ENCODE results near the gene TSPAN3. TPM values are rescaled to one million over a fixed set of nuclear protein-coding genes. Genes with fewer than 3 reads are reported as not detected.
A peak's percentile ranks its signal among the peaks of the same experiment; 100 is the strongest.

TSPAN3 gene
- total RNA-seq, 4 donors from 2014 or later = 34.0 to 115 (median 93.0) TPM

DNA sequence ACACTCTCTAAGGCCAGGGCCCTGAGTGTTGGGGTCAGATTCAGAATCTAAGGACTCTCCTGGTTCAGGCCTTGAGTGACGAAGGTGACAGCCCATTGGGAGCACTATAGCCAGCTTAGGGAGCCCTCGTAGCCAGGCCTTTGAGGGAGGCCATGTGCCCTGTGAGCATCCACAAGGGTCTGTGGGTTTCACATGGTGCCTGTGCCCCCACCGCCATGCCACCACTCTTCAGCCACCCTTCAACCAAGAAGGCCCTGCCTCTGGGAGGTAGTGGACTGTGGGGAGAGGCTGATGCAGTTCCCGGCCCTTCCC is 37.5 kb downstream of the TSPAN3 start:
- 93% methylated on average over 3 of the region's 4 CpGs for WGBS
- TF ChIP-seq POLR2AphosphoS5 (IDR thresholded peaks at IDR 0.05) = no peak
- TF ChIP-seq POLR2A (IDR thresholded peaks at IDR 0.05) = no peak
- TF ChIP-seq, protein P1, sequence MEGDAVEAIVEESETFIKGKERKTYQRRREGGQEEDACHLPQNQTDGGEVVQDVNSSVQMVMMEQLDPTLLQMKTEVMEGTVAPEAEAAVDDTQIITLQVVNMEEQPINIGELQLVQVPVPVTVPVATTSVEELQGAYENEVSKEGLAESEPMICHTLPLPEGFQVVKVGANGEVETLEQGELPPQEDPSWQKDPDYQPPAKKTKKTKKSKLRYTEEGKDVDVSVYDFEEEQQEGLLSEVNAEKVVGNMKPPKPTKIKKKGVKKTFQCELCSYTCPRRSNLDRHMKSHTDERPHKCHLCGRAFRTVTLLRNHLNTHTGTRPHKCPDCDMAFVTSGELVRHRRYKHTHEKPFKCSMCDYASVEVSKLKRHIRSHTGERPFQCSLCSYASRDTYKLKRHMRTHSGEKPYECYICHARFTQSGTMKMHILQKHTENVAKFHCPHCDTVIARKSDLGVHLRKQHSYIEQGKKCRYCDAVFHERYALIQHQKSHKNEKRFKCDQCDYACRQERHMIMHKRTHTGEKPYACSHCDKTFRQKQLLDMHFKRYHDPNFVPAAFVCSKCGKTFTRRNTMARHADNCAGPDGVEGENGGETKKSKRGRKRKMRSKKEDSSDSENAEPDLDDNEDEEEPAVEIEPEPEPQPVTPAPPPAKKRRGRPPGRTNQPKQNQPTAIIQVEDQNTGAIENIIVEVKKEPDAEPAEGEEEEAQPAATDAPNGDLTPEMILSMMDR (IDR thresholded peaks at IDR 0.05) = no peak
- no peak for TF ChIP-seq EP300 (IDR thresholded peaks at IDR 0.05)
- H3K4me3 ChIP-seq = no peak overlapping the region
- no peaks in the 10 kb centered on the region for H3K27me3 ChIP-seq
- H3K9me3 ChIP-seq = no peaks in the 10 kb centered on the region
- no peak for DNase-seq (ENCODE audit: low spot score in 2 of 2)
- H3K4me1 ChIP-seq = peaks cover 27% of the 10 kb centered on the region
- H3K36me3 ChIP-seq = no peaks in the 10 kb centered on the region
- H3K27ac ChIP-seq = no peak overlapping the region

DNA sequence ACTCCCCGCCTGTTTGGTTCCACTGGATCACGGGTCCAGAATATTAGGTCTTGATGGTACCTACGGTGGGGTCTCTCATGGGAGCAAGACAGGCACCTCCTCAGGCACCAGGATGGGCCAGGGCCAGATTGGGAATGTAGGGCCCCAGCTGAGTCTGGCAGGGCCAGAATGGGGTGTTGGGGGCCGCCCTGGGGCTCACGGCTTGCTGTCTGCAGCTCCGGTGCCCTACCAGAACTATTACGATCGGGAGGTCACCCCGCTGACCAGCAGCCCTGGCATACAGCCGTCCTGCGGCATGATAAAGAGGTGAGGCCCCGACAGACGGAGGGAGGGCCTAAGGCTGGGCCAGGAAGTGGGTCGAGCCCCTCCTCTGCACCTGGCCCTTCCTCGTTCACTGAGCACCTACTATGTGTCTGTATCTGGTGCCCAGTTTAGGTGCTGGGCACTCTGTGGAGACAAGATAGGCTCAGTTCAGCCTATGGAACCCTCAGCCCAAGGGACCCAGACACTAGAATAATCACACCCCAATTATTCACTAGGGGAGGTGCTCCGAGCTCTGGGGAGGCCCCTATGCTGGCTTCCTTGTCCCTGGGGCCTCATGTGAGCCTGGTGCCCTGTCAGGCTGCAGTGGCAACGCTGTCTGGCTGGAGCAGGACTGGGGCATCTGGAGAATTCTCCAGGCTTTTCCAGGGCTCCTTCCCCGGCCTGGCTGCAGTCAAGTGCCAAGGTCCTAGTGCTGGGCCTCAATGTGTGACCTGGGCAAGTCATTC is 38.1 kb downstream of the TSPAN3 start:
- no peaks in the 10 kb centered on the region for H3K36me3 ChIP-seq
- peaks cover 27% of the 10 kb centered on the region for H3K4me1 ChIP-seq
- H3K9me3 ChIP-seq = no peaks in the 10 kb centered on the region
- TF ChIP-seq, protein P1 (IDR thresholded peaks at IDR 0.05) = no peak
- TF ChIP-seq POLR2A (IDR thresholded peaks at IDR 0.05) (no peak), EP300 (IDR thresholded peaks at IDR 0.05) (no peak), POLR2AphosphoS5 (IDR thresholded peaks at IDR 0.05) (no peak)
- no peak overlapping the region for H3K27ac ChIP-seq
- no peaks in the 10 kb centered on the region for H3K27me3 ChIP-seq
- WGBS = 95% methylated on average over 4 of the region's 18 CpGs
- no peak overlapping the region for H3K4me3 ChIP-seq
- no peak for DNase-seq (ENCODE audit: low spot score in 2 of 2)

DNA sequence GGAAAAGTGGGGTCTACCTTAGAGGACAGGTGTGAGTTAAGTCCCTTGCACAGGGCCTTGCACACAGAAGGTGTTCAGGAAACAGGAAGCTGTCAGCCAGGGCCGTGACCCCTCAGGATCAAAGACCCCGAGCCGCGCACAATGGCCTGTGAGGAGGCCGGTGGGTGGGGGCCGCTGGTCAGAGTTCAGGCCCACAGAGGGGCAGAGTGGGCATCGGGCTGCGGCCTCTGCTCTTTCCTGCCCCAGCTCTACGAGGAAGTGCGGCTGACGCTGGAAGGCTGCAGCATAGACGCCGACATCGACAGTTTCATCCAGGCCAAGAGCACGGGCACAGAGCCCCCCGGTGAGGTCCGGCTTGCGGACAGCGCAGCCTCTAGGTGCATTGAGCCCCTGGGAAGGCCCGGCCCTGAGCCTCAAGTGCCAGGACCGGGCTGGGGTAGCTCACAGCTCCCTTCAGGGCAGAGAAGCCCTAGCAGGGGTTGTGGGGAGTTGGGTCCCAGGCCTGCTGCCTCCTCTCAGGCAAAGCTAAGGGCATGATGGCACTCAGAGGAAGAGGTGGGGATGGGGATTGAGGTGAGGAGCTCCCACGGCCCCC is 38.8 kb downstream of the TSPAN3 start:
- 85% methylated on average over 4 of the region's 22 CpGs for WGBS
- TF ChIP-seq, protein P1 (IDR thresholded peaks at IDR 0.05) = no peak
- TF ChIP-seq POLR2AphosphoS5 (IDR thresholded peaks at IDR 0.05) = no peak
- no peak for TF ChIP-seq POLR2A (IDR thresholded peaks at IDR 0.05)
- no peak for TF ChIP-seq EP300 (IDR thresholded peaks at IDR 0.05)
- Histone ChIP-seq H3K4me1 (peaks cover 27% of the 10 kb centered on the region), H3K27me3 (no peaks in the 10 kb centered on the region), H3K4me3 (no peak overlapping the region), H3K36me3 (no peaks in the 10 kb centered on the region), H3K27ac (no peak overlapping the region), H3K9me3 (no peaks in the 10 kb centered on the region)
- peak; percentile 56 to 67 for DNase-seq (ENCODE audit: low spot score in 2 of 2)

DNA sequence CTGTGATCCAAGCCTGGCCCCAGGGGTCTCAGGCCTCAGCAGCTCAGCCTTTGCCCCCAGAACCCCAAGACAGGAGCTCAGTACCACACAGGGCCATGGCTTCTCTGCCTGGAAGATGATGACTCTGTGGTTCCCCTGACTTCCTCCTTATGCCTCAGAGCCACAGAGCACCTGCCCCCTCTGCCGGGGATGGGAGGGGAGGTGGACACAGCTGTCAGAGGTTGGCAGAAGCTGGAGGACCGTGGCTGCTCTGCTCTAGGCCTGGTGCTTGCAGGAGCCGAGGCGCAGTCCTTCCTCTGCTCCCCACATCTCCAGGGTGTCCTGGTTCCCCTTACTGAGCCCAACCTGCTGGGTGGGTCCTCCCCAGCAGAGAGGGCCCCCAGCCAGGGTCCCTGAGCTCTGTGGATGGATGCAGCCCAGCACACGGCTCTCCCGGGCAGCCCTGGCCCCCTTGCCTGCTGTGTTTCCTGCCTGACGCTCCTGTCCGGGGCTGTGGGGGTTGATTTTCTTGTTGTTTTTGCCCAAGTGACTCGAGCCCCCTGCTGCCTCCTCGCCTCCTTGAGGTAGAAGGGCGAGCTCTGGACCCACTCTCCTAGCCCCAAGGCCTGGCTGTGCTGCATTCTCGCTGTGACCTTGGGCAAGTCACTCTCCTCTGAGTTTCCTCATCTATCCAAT is 39.4 kb downstream of the TSPAN3 start:
- TF ChIP-seq POLR2AphosphoS5 (IDR thresholded peaks at IDR 0.05) = no peak
- no peak for TF ChIP-seq EP300 (IDR thresholded peaks at IDR 0.05)
- TF ChIP-seq, protein P1 (IDR thresholded peaks at IDR 0.05) = no peak
- TF ChIP-seq POLR2A (IDR thresholded peaks at IDR 0.05) = no peak
- H3K27ac ChIP-seq = no peak overlapping the region
- DNase-seq (ENCODE audit: low spot score in 2 of 2) = peak; percentile 50 to 74
- no peak overlapping the region for H3K4me3 ChIP-seq
- WGBS = 80% methylated on average over 10 of the region's 12 CpGs
- H3K27me3 ChIP-seq = no peaks in the 10 kb centered on the region
- H3K4me1 ChIP-seq = peaks cover 27% of the 10 kb centered on the region
- H3K9me3 ChIP-seq = no peaks in the 10 kb centered on the region
- no peaks in the 10 kb centered on the region for H3K36me3 ChIP-seq

DNA sequence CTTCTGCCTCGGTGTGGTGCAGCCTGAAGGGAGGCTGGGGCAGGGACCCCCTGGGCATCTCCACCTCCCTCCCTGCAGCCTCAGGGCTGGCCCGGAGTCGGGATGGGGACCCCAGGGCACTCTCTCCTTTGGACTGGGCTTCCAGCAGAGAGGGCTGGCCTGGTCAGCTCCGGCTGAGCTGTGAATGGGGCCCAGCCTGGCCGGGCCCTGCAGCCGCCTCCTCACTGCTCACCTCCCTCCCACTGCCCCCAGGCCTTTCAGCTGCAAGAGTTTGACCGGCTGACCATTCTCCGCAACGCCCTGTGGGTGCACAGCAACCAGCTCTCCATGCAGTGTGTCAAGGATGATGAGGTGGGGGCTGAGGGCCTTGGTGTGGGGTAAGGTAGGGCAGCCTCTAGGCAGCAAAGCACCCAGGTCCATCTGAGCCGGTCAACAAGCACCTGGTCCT is 40.0 kb downstream of the TSPAN3 start:
- H3K4me3 ChIP-seq = no peak overlapping the region
- no peaks in the 10 kb centered on the region for H3K27me3 ChIP-seq
- 78% methylated on average over 10 of the region's 10 CpGs for WGBS
- no peaks in the 10 kb centered on the region for H3K36me3 ChIP-seq
- no peak for TF ChIP-seq EP300 (IDR thresholded peaks at IDR 0.05)
- TF ChIP-seq POLR2AphosphoS5 (IDR thresholded peaks at IDR 0.05) = no peak
- TF ChIP-seq POLR2A (IDR thresholded peaks at IDR 0.05) = no peak
- TF ChIP-seq, protein P1 (IDR thresholded peaks at IDR 0.05) = no peak
- peaks cover 22% of the 10 kb centered on the region for H3K4me1 ChIP-seq
- H3K9me3 ChIP-seq = no peaks in the 10 kb centered on the region
- H3K27ac ChIP-seq = no peak overlapping the region
- peak in 1 of 2 donors; percentile 44 for DNase-seq (ENCODE audit: low spot score in 2 of 2)
